ENCODE data around the gene LSM3.

The LSM3 gene

GRCh38 chr3:14162178-14162577, 16.4 kb upstream of the LSM3 start:
- H3K9ac ChIP-seq (ENCODE audit: low read length) = no peak overlapping the region
- H3K27me3 ChIP-seq (ENCODE audit: control insufficient read depth in 1 of 2, insufficient read depth in 2 of 2, low read length in 2 of 2) = no peaks in the 10 kb centered on the region
- peaks cover 7% of the 10 kb centered on the region for H3K9me3 ChIP-seq (ENCODE audit: low read length)
- H3K4me1 ChIP-seq (ENCODE audit: insufficient read depth, low read length) = no peaks in the 10 kb centered on the region
- peaks cover 90% of the 10 kb centered on the region for H3K36me3 ChIP-seq (ENCODE audit: insufficient read depth, low read length)
- H3K4me3 ChIP-seq (ENCODE audit: low read depth in 1 of 2, low read length in 2 of 2) = no peak overlapping the region
- H3K27ac ChIP-seq (ENCODE audit: low read depth, low read length) = no peak overlapping the region

DNA sequence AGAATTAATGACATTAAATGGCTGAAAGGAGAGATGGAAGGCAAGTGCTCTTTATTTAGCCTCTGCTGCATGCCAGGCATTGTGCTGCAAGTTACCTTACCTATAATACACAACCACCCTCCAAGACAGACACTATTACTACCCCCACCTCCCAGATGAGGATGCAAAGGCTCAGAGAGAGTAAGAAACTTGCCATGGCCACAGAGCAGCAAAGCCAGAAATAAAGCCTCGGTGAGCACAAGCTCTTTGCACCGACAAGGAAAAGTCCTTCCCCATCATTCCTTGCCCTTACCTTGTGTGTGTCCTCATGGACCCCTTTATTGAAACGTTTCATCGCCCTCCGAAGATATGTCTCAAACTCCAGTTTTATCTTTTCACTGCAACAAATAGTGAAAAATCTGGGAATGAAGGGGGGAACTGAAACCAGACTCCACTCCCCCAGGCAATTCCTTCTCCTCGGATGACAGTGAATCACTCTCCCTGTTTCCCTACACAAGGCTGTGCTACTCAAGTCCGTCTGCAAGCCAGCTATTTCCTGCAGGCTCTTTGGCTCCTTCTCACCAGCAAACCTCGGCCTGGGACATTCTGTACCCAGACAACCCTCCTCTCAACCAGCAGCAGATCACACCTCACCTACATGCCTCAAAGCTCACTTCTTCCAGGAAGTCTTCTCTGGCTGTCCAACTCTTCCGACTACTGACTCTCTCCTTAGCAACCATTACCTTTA, 11.6 kb upstream of the LSM3 start:
- H3K27ac ChIP-seq (ENCODE audit: low read depth, low read length) = no peak overlapping the region
- no peak overlapping the region for H3K4me3 ChIP-seq (ENCODE audit: low read depth in 1 of 2, low read length in 2 of 2)
- no peaks in the 10 kb centered on the region for H3K27me3 ChIP-seq (ENCODE audit: control insufficient read depth in 1 of 2, insufficient read depth in 2 of 2, low read length in 2 of 2)
- no peaks in the 10 kb centered on the region for H3K9me3 ChIP-seq (ENCODE audit: low read length)
- no peak overlapping the region for H3K9ac ChIP-seq (ENCODE audit: low read length)
- no peaks in the 10 kb centered on the region for H3K4me1 ChIP-seq (ENCODE audit: insufficient read depth, low read length)
- H3K36me3 ChIP-seq (ENCODE audit: insufficient read depth, low read length) = peaks cover 91% of the 10 kb centered on the region

DNA sequence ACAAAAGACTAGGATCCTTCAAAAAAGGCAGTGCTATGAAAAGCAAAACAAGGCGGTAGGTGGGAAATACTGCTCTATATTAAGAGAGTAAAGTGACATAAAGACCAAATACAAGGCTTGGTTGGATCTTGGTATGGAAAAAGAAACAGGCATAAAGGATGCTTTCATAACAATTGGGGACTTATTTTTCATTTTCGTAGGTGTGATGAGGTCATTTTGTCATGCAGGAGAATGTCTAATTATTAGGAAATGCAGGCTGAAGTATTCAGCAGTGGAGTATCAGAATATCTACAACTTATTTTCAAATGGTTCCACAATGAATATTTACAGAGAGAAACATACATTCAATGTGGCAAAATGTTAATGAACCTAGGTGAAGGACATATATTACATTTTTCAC, 9.2 kb upstream of the LSM3 start:
- no peaks in the 10 kb centered on the region for H3K9me3 ChIP-seq (ENCODE audit: low read length)
- H3K36me3 ChIP-seq (ENCODE audit: insufficient read depth, low read length) = peaks cover 81% of the 10 kb centered on the region
- H3K27me3 ChIP-seq (ENCODE audit: control insufficient read depth in 1 of 2, insufficient read depth in 2 of 2, low read length in 2 of 2) = no peaks in the 10 kb centered on the region
- H3K27ac ChIP-seq (ENCODE audit: low read depth, low read length) = no peak overlapping the region
- no peak overlapping the region for H3K9ac ChIP-seq (ENCODE audit: low read length)
- H3K4me1 ChIP-seq (ENCODE audit: insufficient read depth, low read length) = no peaks in the 10 kb centered on the region
- no peak overlapping the region for H3K4me3 ChIP-seq (ENCODE audit: low read depth in 1 of 2, low read length in 2 of 2)

- H3K9me3 ChIP-seq (ENCODE audit: low read length) = no peaks in the 10 kb centered on the region
- H3K4me3 ChIP-seq (ENCODE audit: low read depth in 1 of 2, low read length in 2 of 2) = no peak overlapping the region
- H3K36me3 ChIP-seq (ENCODE audit: insufficient read depth, low read length) = peaks cover 77% of the 10 kb centered on the region
- H3K27me3 ChIP-seq (ENCODE audit: control insufficient read depth in 1 of 2, insufficient read depth in 2 of 2, low read length in 2 of 2) = no peaks in the 10 kb centered on the region
- no peak overlapping the region for H3K9ac ChIP-seq (ENCODE audit: low read length)
- H3K4me1 ChIP-seq (ENCODE audit: insufficient read depth, low read length) = no peaks in the 10 kb centered on the region
- no peak overlapping the region for H3K27ac ChIP-seq (ENCODE audit: low read depth, low read length)
Observed at GRCh38 chr3:14169871-14170270, 8.7 kb upstream of the LSM3 start.

GRCh38 chr3:14170531-14171159, 8.0 kb upstream of the LSM3 start:
- H3K4me1 ChIP-seq (ENCODE audit: insufficient read depth, low read length) = no peaks in the 10 kb centered on the region
- H3K27ac ChIP-seq (ENCODE audit: low read depth, low read length) = no peak overlapping the region
- H3K9ac ChIP-seq (ENCODE audit: low read length) = no peak overlapping the region
- no peaks in the 10 kb centered on the region for H3K27me3 ChIP-seq (ENCODE audit: control insufficient read depth in 1 of 2, insufficient read depth in 2 of 2, low read length in 2 of 2)
- H3K4me3 ChIP-seq (ENCODE audit: low read depth in 1 of 2, low read length in 2 of 2) = no peak overlapping the region
- H3K9me3 ChIP-seq (ENCODE audit: low read length) = no peaks in the 10 kb centered on the region
- H3K36me3 ChIP-seq (ENCODE audit: insufficient read depth, low read length) = peaks cover 69% of the 10 kb centered on the region

DNA sequence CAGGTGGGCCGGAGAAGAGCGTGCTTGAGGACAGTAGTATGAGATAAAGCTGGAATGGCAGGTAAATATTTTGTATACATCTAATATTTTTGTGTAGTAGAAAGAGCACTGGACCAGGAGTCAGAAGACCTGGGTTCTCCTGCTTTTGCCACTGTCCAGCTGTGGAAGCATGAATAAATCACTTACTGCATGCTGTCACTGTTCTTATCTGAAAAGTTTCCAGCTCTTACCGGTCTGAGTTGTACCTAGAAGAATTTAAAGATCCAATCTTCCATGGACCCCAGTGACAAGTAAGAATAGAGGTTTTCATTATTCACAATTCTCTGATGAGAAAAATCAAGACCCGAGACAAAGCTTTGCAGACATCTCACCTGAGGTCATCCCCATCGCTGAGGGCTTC, 6.1 kb upstream of the LSM3 start:
- no peaks in the 10 kb centered on the region for H3K9me3 ChIP-seq (ENCODE audit: low read length)
- peaks cover 10% of the 10 kb centered on the region for H3K4me1 ChIP-seq (ENCODE audit: insufficient read depth, low read length)
- H3K36me3 ChIP-seq (ENCODE audit: insufficient read depth, low read length) = peaks cover 51% of the 10 kb centered on the region
- no peaks in the 10 kb centered on the region for H3K27me3 ChIP-seq (ENCODE audit: control insufficient read depth in 1 of 2, insufficient read depth in 2 of 2, low read length in 2 of 2)
- no peak overlapping the region for H3K27ac ChIP-seq (ENCODE audit: low read depth, low read length)
- no peak overlapping the region for H3K9ac ChIP-seq (ENCODE audit: low read length)
- no peak overlapping the region for H3K4me3 ChIP-seq (ENCODE audit: low read depth in 1 of 2, low read length in 2 of 2)

DNA sequence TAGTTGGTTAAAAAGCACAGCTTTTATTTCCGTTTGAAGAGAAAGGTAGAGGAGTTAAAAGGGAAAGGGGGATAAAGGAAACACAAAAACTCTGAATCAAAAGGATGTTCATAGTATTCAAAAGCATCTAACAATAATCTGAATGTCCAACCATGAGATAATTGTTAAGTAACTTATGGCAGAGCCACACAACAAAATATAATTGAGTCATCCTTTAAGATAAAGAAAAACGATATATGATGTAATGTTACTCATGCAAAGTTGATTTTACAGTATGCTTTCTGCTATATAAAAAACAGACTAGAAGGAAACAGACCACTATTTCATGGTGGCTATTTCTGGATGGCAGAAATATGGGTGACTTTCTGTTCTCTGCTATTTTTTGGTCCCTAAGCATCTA, 4.1 kb upstream of the LSM3 start:
- Histone ChIP-seq H3K9me3 (ENCODE audit: low read length) (no peaks in the 10 kb centered on the region), H3K9ac (ENCODE audit: low read length) (no peak overlapping the region), H3K4me3 (ENCODE audit: low read depth in 1 of 2, low read length in 2 of 2) (no peak overlapping the region), H3K27ac (ENCODE audit: low read depth, low read length) (no peak overlapping the region), H3K36me3 (ENCODE audit: insufficient read depth, low read length) (peaks cover 31% of the 10 kb centered on the region), H3K27me3 (ENCODE audit: control insufficient read depth in 1 of 2, insufficient read depth in 2 of 2, low read length in 2 of 2) (no peaks in the 10 kb centered on the region), H3K4me1 (ENCODE audit: insufficient read depth, low read length) (peaks cover 19% of the 10 kb centered on the region)

DNA sequence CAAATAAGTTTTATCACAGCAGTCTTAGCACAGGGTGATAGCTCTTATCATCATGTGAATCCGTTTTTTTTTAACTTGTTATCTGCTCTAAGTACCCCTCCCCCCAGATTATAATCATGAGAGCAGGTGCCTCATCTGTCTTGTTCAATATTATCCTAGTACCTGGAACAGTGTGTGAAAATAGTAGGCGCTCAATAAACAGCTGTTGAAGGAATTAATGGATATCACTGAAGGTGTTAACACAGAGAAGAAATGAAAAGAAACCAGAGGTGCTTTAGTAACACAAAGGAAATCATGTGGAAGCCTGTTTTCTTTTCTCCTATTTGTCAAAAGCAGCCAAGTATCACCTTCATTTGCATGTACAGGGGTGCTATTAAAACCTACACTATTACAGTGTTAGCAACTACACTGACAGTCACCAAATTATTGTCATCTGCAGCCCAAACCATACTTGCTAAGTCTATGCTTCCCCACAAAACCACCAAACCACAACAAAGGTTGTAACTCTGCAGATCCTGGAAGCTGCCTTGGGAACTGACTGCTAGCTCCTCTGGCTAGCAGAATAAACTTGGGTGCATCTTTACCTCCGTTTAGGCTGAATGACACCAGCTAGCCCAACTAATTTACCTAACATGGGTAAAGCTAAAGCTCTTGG, 3.1 kb upstream of the LSM3 start:
- Histone ChIP-seq H3K27me3 (ENCODE audit: control insufficient read depth in 1 of 2, insufficient read depth in 2 of 2, low read length in 2 of 2) (no peaks in the 10 kb centered on the region), H3K9ac (ENCODE audit: low read length) (no peak overlapping the region), H3K4me3 (ENCODE audit: low read depth in 1 of 2, low read length in 2 of 2) (no peak overlapping the region), H3K9me3 (ENCODE audit: low read length) (no peaks in the 10 kb centered on the region), H3K36me3 (ENCODE audit: insufficient read depth, low read length) (peaks cover 21% of the 10 kb centered on the region), H3K27ac (ENCODE audit: low read depth, low read length) (no peak overlapping the region), H3K4me1 (ENCODE audit: insufficient read depth, low read length) (peaks cover 23% of the 10 kb centered on the region)

DNA sequence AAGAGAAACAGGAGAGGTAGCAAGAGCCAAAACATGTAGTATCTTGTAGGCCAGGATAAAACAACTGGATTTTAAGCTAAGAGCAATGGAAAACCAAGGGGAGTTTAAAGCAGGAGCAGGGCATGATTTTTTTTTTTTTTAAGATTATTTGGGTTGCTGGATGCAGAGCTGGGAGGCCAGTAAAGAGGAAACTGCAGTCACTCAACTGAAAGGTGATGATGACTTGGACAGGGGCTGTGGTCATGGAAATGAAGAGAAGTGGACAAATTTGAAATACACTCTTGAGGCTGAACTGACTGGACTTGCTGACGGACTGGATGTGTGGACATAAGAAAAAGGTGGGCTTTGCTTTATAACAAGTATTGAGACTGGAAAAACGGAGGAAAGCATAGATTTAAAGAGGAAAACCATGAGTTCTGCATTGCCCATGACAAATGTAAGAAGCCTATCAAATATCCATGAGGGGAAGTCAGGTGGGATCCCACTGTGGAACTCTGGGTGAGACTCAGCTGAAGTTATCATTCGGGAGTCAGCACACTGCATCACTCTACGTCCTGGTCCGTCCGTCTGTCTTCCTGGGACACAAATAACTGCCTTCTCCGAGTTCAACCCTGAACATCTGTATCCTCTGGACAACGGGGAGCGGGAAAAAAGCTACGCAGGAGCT, 904 bp upstream of the LSM3 start:
- H3K36me3 ChIP-seq (ENCODE audit: insufficient read depth, low read length) = peaks cover 18% of the 10 kb centered on the region
- peaks cover 23% of the 10 kb centered on the region for H3K4me1 ChIP-seq (ENCODE audit: insufficient read depth, low read length)
- H3K9ac ChIP-seq (ENCODE audit: low read length) = peak overlapping the region; percentile 85

GRCh38 chr3:14179114-14179465, 473 bp downstream of the LSM3 start:
- H3K9ac ChIP-seq (ENCODE audit: low read length) = peak overlapping the region; percentile 64
- H3K27ac ChIP-seq (ENCODE audit: low read depth, low read length) = peak overlapping the region; percentile 16
- H3K9me3 ChIP-seq (ENCODE audit: low read length) = no peaks in the 10 kb centered on the region
- H3K36me3 ChIP-seq (ENCODE audit: insufficient read depth, low read length) = peaks cover 30% of the 10 kb centered on the region
- peak overlapping the region; percentile 66 to 90 for H3K4me3 ChIP-seq (ENCODE audit: low read depth in 1 of 2, low read length in 2 of 2)
- no peaks in the 10 kb centered on the region for H3K27me3 ChIP-seq (ENCODE audit: control insufficient read depth in 1 of 2, insufficient read depth in 2 of 2, low read length in 2 of 2)
- H3K4me1 ChIP-seq (ENCODE audit: insufficient read depth, low read length) = peaks cover 23% of the 10 kb centered on the region

More for the DNA sequence above, 904 bp upstream of the LSM3 start:
- H3K27me3 ChIP-seq (ENCODE audit: control insufficient read depth in 1 of 2, insufficient read depth in 2 of 2, low read length in 2 of 2) = no peaks in the 10 kb centered on the region
- H3K9me3 ChIP-seq (ENCODE audit: low read length) = no peaks in the 10 kb centered on the region
- H3K4me3 ChIP-seq (ENCODE audit: low read depth in 1 of 2, low read length in 2 of 2) = peak overlapping the region; percentile 66 to 90
- H3K27ac ChIP-seq (ENCODE audit: low read depth, low read length) = peak overlapping the region; percentile 95

DNA sequence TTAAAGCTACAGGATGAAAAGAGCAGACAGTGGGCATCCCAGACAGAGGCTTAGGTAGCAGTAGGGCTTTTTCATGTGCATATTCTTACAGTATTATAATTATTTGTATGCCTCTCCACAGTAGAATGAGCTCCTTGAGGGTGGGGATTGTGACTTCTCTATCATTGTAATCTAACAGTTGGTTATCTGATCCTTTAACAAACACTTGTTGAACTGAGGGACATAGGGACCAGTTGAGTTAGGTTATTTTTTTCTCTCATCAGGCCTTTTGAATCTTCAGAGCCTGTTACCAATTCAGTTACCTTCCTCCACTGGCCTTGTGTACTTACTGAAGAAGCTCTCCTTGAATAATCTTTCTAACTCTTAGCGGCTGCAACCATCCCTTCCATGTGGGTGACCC, 1.2 kb downstream of the LSM3 start:
- no peak overlapping the region for H3K27ac ChIP-seq (ENCODE audit: low read depth, low read length)
- peak overlapping the region in 1 of 2 donors; percentile 90 for H3K4me3 ChIP-seq (ENCODE audit: low read depth in 1 of 2, low read length in 2 of 2)
- H3K9me3 ChIP-seq (ENCODE audit: low read length) = no peaks in the 10 kb centered on the region
- peaks cover 30% of the 10 kb centered on the region for H3K36me3 ChIP-seq (ENCODE audit: insufficient read depth, low read length)
- H3K9ac ChIP-seq (ENCODE audit: low read length) = no peak overlapping the region
- peaks cover 23% of the 10 kb centered on the region for H3K4me1 ChIP-seq (ENCODE audit: insufficient read depth, low read length)
- no peaks in the 10 kb centered on the region for H3K27me3 ChIP-seq (ENCODE audit: control insufficient read depth in 1 of 2, insufficient read depth in 2 of 2, low read length in 2 of 2)
